ENCODE results near the gene GRIA1. TPM values are rescaled to one million over a fixed set of nuclear protein-coding genes. Genes with fewer than 3 reads are reported as not detected.

Gene GRIA1
- total and polyA plus RNA-seq, 2 of the 13 experiments (the other 11 are each of a cell fraction or from before 2014, with no cell fraction given), result not detected

DNA sequence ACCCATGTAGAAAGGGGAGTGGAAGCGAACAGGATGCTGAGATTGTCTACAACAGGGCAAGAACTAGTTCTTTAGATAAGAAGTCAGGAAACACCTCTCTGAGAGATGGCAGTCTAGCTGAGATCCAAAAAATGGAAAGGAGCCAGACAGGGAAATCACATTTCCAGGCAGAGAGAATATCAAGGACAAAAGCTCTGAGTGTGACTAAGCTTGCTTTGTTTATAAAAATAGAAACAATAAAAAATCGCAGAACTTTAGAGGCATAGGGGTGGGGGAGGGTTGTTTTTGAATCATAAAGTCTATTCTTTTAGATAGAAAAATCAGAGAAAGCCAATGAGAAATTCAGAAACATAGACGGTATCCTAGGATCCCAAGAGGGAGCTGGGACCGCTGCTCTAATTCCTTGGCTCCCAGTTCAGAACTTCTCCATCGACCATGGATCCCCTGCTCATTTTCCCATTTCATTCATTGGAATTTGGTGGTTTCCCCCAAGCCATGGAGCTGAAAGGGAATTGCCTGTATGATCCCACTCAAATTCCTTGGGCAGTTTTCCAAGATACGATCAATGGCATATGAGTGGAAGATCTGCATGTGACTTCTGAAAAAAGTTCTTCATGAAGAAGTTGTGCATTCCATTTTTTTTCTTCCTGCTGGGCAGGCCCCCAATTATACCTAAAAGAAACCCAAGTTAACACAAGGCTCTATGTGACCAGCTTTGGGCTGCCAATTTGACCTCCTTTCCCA, 182.0 kb downstream of the GRIA1 start:
- Histone ChIP-seq H3K36me3 (replicated peaks in 1 of 2; ENCODE audit: control insufficient read depth in 1 of 2, insufficient read depth in 2 of 2, low read length in 2 of 2) (no peaks in the 10 kb centered on the region), H3K27ac (ENCODE audit: extremely low read length, insufficient read depth, low read length) (no peak overlapping the region), H4K20me1 (ENCODE audit: insufficient read depth, low read length) (no peaks in the 10 kb centered on the region), H3K4me1 (ENCODE audit: insufficient read depth, low read length) (no peaks in the 10 kb centered on the region), H3K9me3 (ENCODE audit: low read length) (no peaks in the 10 kb centered on the region), H2AFZ (ENCODE audit: low read length) (no peak overlapping the region), H3K79me2 (ENCODE audit: insufficient read depth, low read length) (no peaks in the 10 kb centered on the region), H3K9ac (ENCODE audit: insufficient read depth, low read depth, low read length) (no peak overlapping the region), H3K4me2 (ENCODE audit: low read depth, low read length) (no peak overlapping the region), H3K4me3 (replicated peaks in 1 of 3; ENCODE audit: insufficient read depth in 1 of 3, low read depth in 2 of 3, low read length in 3 of 3) (no peak overlapping the region), H3K27me3 (ENCODE audit: control insufficient read depth in 1 of 2, insufficient read depth in 2 of 2, low read length in 2 of 2) (no peaks in the 10 kb centered on the region)
- DNase-seq (ENCODE audit: low spot score), result no peak
- POLR2A ChIA-PET, result no interaction called here
- in situ Hi-C loops (cut with HindIII; ENCODE audit: extremely low pct_ligation_motif_present, low pct_unique_long_range_greater_than_20kb), result no loop called here
- WGBS (ENCODE audit: low lambda C conversion rate), result 29% methylated on average over 6 of the region's 6 CpGs
- no peak for TF ChIP-seq ZNF432 (CRISPR knock-in tag; IDR thresholded peaks at IDR 0.05; ENCODE audit: borderline replicate concordance)
- no peak for TF ChIP-seq ZNF337 (CRISPR knock-in tag; IDR thresholded peaks at IDR 0.05; ENCODE audit: borderline replicate concordance, low read depth)
- no peak for TF ChIP-seq MAFF (IDR thresholded peaks at IDR 0.05; ENCODE audit: low read depth, low read length)
- CTCF ChIA-PET (ENCODE audit: low intra/inter-chr PET ratio, low total read pairs), result no interaction called here
- no peak for FAIRE-seq
- no peak for ATAC-seq
- no TSS peak for BruUV-seq (replicated peaks)
- intact Hi-C loops (cut with micrococcal nuclease; ENCODE audit: unreplicated experiment), result no loop called here

DNA sequence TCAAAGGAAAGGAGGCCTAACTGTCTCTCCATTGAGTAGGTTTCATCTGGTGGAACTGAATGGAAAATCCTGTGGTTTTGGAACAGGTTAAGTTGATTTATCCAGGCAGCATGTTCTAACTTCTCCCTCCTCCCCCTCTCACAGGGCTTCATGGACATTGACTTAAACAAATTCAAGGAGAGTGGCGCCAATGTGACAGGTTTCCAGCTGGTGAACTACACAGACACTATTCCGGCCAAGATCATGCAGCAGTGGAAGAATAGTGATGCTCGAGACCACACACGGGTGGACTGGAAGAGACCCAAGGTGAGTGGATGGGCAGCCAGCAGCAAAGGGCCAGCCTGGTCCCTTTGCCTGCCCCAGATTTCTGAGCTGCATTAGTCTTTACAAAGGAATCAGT, 183.9 kb downstream of the GRIA1 start:
- Histone ChIP-seq H3K27me3 (ENCODE audit: control insufficient read depth in 1 of 2, insufficient read depth in 2 of 2, low read length in 2 of 2) (no peaks in the 10 kb centered on the region), H3K4me2 (ENCODE audit: low read depth, low read length) (no peak overlapping the region), H3K4me1 (ENCODE audit: insufficient read depth, low read length) (no peaks in the 10 kb centered on the region), H3K9me3 (ENCODE audit: low read length) (no peaks in the 10 kb centered on the region), H3K4me3 (replicated peaks in 1 of 3; ENCODE audit: insufficient read depth in 1 of 3, low read depth in 2 of 3, low read length in 3 of 3) (no peak overlapping the region), H4K20me1 (ENCODE audit: insufficient read depth, low read length) (no peaks in the 10 kb centered on the region), H3K27ac (ENCODE audit: extremely low read length, insufficient read depth, low read length) (no peak overlapping the region), H3K9ac (ENCODE audit: insufficient read depth, low read depth, low read length) (no peak overlapping the region), H2AFZ (ENCODE audit: low read length) (no peak overlapping the region), H3K79me2 (ENCODE audit: insufficient read depth, low read length) (no peaks in the 10 kb centered on the region), H3K36me3 (replicated peaks in 1 of 2; ENCODE audit: control insufficient read depth in 1 of 2, insufficient read depth in 2 of 2, low read length in 2 of 2) (no peaks in the 10 kb centered on the region)
- in situ Hi-C loops (cut with HindIII; ENCODE audit: extremely low pct_ligation_motif_present, low pct_unique_long_range_greater_than_20kb), result no loop called here
- no TSS peak for BruUV-seq (replicated peaks)
- FAIRE-seq (no peak), ATAC-seq (no peak), DNase-seq (ENCODE audit: low spot score) (no peak)
- ChIA-PET CTCF (ENCODE audit: low intra/inter-chr PET ratio, low total read pairs) (no interaction called here), POLR2A (no interaction called here)
- no peak for TF ChIP-seq ZSCAN12 (CRISPR knock-in tag; IDR thresholded peaks at IDR 0.05)
- no peak for TF ChIP-seq ZBTB7B (CRISPR knock-in tag; IDR thresholded peaks at IDR 0.05)
- no peak for TF ChIP-seq ZNF672 (CRISPR knock-in tag; IDR thresholded peaks at IDR 0.05)
- no CpG with 5 or more reads among the region's 4 CpGs for WGBS (ENCODE audit: low lambda C conversion rate)
- intact Hi-C loops (cut with micrococcal nuclease; ENCODE audit: unreplicated experiment), result no loop called here
